ENCODE results near the gene BCL6. TPM values are rescaled to one million over a fixed set of nuclear protein-coding genes. Genes with fewer than 3 reads are reported as not detected.

The BCL6 gene
- total and polyA plus RNA-seq, 2 of the 8 experiments (the other 6 are each of a cell fraction or from before 2014, with no cell fraction given) = 5.7 to 10.4 TPM

DNA sequence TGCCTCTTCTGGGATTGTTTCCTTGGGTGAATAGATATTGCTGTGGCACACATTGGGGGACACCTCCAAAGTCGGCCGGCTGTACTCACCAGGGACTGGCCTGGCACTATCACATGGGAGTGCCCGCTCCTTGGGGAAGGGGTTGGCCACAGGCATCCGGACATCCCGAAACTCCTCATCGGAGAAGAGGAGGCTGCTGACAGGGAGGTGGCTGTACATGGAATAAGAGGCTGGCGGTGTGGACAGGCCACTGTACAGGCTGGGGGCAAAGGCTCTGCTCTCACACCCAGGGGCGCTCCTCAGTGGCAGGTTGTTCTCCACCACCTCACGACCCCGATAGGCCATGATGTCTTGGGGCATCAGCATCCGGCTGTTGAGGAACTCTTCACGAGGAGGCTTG, 15.7 kb downstream of the BCL6 start (continued):
- TF ChIP-seq, protein P1, sequence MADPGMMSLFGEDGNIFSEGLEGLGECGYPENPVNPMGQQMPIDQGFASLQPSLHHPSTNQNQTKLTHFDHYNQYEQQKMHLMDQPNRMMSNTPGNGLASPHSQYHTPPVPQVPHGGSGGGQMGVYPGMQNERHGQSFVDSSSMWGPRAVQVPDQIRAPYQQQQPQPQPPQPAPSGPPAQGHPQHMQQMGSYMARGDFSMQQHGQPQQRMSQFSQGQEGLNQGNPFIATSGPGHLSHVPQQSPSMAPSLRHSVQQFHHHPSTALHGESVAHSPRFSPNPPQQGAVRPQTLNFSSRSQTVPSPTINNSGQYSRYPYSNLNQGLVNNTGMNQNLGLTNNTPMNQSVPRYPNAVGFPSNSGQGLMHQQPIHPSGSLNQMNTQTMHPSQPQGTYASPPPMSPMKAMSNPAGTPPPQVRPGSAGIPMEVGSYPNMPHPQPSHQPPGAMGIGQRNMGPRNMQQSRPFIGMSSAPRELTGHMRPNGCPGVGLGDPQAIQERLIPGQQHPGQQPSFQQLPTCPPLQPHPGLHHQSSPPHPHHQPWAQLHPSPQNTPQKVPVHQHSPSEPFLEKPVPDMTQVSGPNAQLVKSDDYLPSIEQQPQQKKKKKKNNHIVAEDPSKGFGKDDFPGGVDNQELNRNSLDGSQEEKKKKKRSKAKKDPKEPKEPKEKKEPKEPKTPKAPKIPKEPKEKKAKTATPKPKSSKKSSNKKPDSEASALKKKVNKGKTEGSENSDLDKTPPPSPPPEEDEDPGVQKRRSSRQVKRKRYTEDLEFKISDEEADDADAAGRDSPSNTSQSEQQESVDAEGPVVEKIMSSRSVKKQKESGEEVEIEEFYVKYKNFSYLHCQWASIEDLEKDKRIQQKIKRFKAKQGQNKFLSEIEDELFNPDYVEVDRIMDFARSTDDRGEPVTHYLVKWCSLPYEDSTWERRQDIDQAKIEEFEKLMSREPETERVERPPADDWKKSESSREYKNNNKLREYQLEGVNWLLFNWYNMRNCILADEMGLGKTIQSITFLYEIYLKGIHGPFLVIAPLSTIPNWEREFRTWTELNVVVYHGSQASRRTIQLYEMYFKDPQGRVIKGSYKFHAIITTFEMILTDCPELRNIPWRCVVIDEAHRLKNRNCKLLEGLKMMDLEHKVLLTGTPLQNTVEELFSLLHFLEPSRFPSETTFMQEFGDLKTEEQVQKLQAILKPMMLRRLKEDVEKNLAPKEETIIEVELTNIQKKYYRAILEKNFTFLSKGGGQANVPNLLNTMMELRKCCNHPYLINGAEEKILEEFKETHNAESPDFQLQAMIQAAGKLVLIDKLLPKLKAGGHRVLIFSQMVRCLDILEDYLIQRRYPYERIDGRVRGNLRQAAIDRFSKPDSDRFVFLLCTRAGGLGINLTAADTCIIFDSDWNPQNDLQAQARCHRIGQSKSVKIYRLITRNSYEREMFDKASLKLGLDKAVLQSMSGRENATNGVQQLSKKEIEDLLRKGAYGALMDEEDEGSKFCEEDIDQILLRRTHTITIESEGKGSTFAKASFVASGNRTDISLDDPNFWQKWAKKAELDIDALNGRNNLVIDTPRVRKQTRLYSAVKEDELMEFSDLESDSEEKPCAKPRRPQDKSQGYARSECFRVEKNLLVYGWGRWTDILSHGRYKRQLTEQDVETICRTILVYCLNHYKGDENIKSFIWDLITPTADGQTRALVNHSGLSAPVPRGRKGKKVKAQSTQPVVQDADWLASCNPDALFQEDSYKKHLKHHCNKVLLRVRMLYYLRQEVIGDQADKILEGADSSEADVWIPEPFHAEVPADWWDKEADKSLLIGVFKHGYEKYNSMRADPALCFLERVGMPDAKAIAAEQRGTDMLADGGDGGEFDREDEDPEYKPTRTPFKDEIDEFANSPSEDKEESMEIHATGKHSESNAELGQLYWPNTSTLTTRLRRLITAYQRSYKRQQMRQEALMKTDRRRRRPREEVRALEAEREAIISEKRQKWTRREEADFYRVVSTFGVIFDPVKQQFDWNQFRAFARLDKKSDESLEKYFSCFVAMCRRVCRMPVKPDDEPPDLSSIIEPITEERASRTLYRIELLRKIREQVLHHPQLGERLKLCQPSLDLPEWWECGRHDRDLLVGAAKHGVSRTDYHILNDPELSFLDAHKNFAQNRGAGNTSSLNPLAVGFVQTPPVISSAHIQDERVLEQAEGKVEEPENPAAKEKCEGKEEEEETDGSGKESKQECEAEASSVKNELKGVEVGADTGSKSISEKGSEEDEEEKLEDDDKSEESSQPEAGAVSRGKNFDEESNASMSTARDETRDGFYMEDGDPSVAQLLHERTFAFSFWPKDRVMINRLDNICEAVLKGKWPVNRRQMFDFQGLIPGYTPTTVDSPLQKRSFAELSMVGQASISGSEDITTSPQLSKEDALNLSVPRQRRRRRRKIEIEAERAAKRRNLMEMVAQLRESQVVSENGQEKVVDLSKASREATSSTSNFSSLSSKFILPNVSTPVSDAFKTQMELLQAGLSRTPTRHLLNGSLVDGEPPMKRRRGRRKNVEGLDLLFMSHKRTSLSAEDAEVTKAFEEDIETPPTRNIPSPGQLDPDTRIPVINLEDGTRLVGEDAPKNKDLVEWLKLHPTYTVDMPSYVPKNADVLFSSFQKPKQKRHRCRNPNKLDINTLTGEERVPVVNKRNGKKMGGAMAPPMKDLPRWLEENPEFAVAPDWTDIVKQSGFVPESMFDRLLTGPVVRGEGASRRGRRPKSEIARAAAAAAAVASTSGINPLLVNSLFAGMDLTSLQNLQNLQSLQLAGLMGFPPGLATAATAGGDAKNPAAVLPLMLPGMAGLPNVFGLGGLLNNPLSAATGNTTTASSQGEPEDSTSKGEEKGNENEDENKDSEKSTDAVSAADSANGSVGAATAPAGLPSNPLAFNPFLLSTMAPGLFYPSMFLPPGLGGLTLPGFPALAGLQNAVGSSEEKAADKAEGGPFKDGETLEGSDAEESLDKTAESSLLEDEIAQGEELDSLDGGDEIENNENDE (IDR thresholded peaks at IDR 0.05; ENCODE audit: insufficient replicate concordance, low read length) = no peak
- no peak for TF ChIP-seq YY1 (IDR thresholded peaks at IDR 0.05; ENCODE audit: low read depth, low read length)
- no peak for TF ChIP-seq NANOG (IDR thresholded peaks at IDR 0.05; ENCODE audit: insufficient read depth, low read depth, low read length, poor library complexity, severe bottlenecking)
- no peak for TF ChIP-seq CREB1 (IDR thresholded peaks at IDR 0.05)
- TF ChIP-seq SRF (IDR thresholded peaks at IDR 0.05; ENCODE audit: low read depth, low read length) = no peak
- TF ChIP-seq, protein P2, sequence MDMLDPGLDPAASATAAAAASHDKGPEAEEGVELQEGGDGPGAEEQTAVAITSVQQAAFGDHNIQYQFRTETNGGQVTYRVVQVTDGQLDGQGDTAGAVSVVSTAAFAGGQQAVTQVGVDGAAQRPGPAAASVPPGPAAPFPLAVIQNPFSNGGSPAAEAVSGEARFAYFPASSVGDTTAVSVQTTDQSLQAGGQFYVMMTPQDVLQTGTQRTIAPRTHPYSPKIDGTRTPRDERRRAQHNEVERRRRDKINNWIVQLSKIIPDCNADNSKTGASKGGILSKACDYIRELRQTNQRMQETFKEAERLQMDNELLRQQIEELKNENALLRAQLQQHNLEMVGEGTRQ (IDR thresholded peaks at IDR 0.05; ENCODE audit: low read length) = no peak
- TF ChIP-seq SIRT6 (IDR thresholded peaks at IDR 0.05; ENCODE audit: low read length) = no peak
- TF ChIP-seq CTBP2 (IDR thresholded peaks at IDR 0.05; ENCODE audit: borderline replicate concordance, insufficient read depth, insufficient read length, low read length) = no peak
- TF ChIP-seq POU5F1 (IDR thresholded peaks at IDR 0.05; ENCODE audit: low read depth, low read length) = no peak
- no peak for TF ChIP-seq RFX5 (IDR thresholded peaks at IDR 0.05; ENCODE audit: borderline replicate concordance, low read depth, low read length)
- no peak for TF ChIP-seq BACH1 (IDR thresholded peaks at IDR 0.05; ENCODE audit: low read length)
